ENCODE data around the gene SIRPG.
"Not testable (repeated sequence)": the region's sequence is repeated elsewhere in the genome, so short reads cannot be mapped to it uniquely, and the experiment has no call there.

Gene SIRPG

GRCh38 chr20:1635291-1635979 lies 22.1 kb downstream of the SIRPG start:
- DNase-seq = no peak

GRCh38 chr20:1633535-1633934 lies 24.0 kb downstream of the SIRPG start:
- no peak for DNase-seq

GRCh38 chr20:1632178-1632577 lies 25.4 kb downstream of the SIRPG start:
- DNase-seq = peak in 2 of 5 experiments; percentile 38 to 86

GRCh38 chr20:1631309-1632151 lies 26.0 kb downstream of the SIRPG start:
- DNase-seq = no peak

DNA sequence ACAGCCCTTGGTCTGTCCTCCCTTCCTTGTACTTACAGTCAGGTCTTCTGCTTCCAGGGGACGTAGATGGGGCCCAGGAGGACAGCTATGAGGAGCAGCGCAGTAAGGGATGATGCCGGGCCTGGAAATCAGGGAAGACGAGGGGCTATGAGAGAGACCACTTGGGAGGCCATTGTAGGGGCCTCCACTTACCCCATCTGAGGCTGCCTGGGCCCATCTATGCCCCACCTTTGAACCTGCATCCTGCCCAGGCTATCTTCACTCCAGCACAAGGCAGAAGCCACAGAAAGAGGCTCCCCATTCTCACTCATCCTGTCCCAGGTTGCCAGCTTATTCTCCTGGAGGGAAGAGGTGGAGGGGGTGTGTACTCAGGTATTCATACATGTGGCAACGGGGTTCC lies 27.4 kb downstream of the SIRPG start:
- no peak for DNase-seq

- DNase-seq = no peak
These were observed 28.3 kb downstream of the SIRPG start for GRCh38 chr20:1629321-1629720.

DNA sequence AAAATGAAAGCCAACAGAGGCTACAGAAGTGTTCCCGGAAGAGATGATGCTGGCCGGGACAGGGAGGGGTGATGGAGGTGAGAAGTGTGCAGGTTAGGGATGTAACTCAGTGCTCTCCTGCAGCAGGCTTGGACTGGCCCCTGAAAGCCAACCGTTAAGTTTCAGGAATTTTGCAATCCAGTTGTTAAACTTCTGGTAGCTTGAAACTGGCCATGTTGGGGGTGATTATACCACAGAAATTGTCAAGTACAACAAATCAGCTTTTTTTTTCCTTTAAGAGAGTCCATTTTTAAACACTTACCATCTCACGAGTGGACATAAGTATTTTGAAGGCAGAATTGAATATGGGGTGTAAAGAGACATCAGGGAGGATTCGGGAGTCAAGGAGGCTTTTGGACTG lies 29.0 kb downstream of the SIRPG start:
- no peak for DNase-seq

DNA sequence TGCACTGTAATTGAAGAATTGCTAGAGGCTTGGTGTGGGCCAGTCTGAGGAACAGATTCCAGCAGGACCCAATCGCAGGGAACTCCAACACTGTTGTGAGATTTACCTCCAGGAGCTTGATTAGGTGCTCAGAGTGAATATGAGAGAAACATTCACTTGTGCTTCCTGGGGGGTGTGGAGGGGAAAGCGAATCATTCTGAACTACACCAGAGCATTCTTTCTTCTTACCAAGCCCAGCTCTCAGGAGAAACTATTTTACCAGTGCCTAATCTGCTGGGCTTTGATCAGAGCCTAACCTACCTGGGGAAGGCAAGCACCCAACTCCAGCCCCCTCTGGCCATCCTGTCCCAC lies 30.4 kb downstream of the SIRPG start:
- no peak for DNase-seq

- DNase-seq = no peak
These were observed 30.9 kb downstream of the SIRPG start for GRCh38 chr20:1626528-1627199.

DNA sequence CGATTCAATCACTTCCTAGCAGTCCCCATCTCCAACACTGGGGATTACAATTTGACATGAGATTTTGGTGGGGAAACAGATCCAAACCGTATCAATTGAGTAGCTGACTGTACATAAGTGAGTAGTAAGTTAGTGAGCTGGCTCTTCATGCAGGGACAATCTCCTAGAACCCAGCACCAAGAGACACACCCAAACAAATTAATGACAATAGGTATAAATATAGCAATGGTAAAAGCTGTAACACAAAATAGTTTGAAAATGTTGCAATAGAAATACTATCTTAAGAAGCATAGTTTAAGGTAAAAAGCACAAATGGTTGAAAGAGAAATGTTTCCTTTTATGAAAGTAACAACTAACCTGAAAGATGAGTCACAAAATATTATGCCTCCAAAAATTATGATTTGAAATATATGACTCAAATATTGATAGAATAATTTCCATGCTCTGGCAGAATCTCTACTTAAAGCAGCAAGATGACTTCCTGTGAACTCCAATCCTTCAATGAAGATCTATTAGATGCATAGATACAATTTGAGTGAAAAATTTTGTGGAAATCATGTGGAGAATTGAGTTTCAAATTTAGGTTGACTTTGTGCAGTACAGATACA lies 32.4 kb downstream of the SIRPG start:
- no peak for DNase-seq

DNA sequence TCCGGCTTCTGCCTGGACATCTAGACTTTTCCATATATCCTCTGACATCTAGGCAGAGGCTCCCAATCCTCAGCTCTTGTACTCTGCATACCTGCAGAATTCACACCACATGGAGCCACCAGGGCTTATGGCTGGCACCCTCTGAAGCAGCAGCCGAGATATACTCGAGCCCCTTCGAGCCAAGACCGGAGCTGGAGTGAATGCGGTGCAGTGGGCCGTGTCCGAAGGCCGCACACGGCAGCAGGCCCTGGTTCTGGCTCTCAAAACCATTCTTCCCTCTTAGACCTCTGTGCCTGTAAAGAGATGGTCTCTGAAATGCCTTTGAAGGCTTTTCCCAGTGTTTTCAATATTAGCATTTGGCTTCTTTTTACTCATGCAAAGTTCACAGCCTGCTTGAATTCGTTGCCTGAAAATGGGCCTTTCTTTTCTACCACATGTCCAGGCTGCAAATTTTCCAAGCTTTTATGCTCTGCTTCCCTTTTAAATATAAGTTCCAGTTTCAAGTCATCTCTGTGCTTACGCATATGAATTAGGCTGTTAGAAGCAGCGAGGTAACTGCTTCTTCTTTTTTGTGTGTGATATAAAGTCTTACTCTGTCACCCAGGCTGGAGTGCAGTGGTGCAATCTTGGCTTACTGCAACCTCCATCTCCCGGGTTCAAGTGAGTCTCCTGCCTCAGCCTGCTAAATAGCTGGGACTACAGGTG lies 33.9 kb downstream of the SIRPG start:
- DNase-seq = no peak

- peak in 2 of 5 experiments; percentile 6 to 59 for DNase-seq
These were observed 35.1 kb downstream of the SIRPG start for GRCh38 chr20:1622450-1622849.

DNA sequence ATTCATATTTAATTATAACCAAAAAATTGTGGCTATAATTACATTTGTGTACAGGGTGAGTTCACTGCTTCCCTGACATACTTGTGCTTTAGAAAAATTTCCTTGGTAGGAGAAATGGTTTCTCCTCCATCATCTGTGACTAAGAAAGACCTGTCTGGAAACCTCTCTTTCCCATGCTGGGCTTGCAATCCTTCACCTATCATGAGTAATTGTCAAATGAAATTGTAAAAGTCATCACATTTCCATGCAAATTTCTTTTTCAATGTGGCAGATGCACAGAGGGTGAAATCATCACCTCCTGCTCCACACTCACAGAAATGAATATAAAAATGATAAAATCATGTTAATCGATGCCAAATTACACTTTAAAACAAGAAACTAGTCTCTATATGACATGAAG lies 36.3 kb downstream of the SIRPG start:
- no peak for DNase-seq

GRCh38 chr20:1619861-1620444 lies 37.6 kb downstream of the SIRPG start, which contains the start of gene SIRPB1:
SIRPB1 (minus strand) TSS chr20:1620009; CDS start chr20:1619944, 65 bp downstream.
- DNase-seq = peak in 1 of 5 experiments; percentile 58

DNA sequence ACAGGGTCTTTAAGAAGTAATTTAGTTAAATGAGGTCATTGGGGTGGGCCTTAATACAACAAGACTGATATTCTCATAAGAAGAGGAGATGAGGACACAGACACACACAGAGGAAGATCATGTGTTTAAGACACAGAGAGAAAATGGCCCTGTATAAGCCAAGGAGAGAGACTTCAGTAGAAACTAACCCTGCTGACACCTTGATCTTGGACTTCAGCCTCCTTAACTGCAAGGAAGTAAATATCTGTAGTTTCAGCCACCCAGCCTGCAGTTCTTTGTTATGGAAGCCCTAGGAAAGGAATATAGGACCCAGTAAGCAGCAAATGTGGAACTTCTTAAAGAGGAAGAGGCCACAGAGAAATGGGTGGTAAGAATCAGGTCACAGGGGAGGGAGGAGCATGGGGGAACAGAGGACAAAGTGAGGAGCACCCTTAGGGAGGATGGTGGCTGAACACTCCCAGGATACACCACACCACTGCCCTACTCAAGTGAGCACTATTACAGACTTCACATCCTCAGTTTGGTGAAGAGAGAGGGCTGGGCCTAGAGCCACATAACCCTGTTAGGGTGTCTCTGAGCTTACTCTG lies 38.5 kb downstream of the SIRPG start:
- DNase-seq = no peak

- DNase-seq = no peak
These were observed 39.1 kb downstream of the SIRPG start for GRCh38 chr20:1618479-1618878.

DNA sequence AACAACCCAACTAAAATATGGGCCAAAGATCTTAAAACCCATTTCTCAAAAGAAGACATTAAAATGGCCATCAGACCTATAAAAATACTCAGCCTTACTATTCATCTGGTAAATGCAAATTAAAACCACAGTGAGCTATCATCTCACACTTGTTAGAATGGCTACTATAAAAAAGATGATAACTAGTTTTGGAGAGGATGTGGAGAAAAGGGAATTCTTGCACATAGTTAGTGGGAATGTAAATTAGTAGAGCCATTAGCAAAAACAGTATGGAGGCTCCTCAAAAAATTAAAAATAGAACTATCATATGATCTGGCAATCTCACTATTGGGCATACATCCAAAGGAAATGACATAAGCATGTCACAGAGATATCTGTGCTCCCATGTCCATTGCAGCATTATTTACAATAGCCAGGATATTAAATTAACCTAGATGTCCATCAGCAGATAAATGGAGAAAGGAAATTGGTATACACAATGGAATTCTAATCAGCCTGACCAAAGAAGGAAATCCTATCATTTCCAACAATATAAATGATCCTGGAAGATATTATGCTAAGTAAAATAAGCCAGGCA lies 40.6 kb downstream of the SIRPG start:
- DNase-seq = no peak

GRCh38 chr20:1610404-1610803 lies 47.2 kb downstream of the SIRPG start:
- DNase-seq = not testable (repeated sequence)

GRCh38 chr20:1608678-1609347 lies 48.8 kb downstream of the SIRPG start:
- DNase-seq = not testable (repeated sequence)

- DNase-seq = no peak
These were observed 56.8 kb downstream of the SIRPG start for GRCh38 chr20:1600736-1601135.

DNA sequence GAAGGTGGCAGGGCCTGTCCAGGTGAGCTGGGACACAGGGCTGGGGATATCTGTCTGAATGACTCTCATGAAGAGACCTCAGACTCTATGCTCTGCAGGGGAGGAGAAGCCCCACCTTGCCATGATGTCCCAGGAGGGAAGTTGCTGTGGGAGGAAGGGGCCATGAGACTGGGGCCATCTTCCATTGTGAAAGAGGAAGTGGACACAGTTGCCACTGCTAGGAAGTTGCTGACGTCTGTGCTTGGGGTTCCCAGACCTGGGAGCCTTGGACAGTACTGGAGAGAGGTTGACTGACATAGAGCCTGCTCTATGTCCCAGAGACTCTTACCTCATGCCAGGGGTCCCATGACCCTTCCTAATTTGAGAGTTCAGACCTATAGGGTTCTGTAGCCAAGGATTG lies 62.2 kb downstream of the SIRPG start:
- no peak for DNase-seq
